Central memory CD8-positive, alpha-beta T cell (primary cell): Measurements from ENCODE around the gene TRMT44.

Source experiments
- ATAC-seq: fragments of 150-1000 bp; cut with Tn5 transposase; replicated peaks from 2 replicates; pipeline ENCODE4 v1.10.0; 2022; ENCODE audit warnings: mild to moderate bottlenecking, moderate FRiP score, moderate number of reproducible peaks; ENCODE audit not compliant: poor library complexity, severe bottlenecking; ENCODE audit errors: extremely low read depth
- DNase-seq, 2 donors: peaks; one replicate each; pipeline ENCODE4 v3.0.0; 2021; ENCODE audit warnings: low spot score in 2 of 2
- H3K27ac Mint-ChIP-seq: one replicate; pipeline ENCODE4 v1.8.0; 2022; ENCODE audit warnings: low read depth, mild to moderate bottlenecking, moderate library complexity, mixed read lengths
- H3K27me3 Mint-ChIP-seq: one replicate; pipeline ENCODE4 v1.8.0; 2022; ENCODE audit warnings: mixed read lengths
- H3K36me3 Mint-ChIP-seq: one replicate; pipeline ENCODE4 v1.8.0; 2022; ENCODE audit warnings: mild to moderate bottlenecking, moderate library complexity, mixed read lengths; ENCODE audit not compliant: insufficient read depth
- H3K4me1 Mint-ChIP-seq: one replicate; pipeline ENCODE4 v1.8.0; 2022; ENCODE audit warnings: mixed read lengths
- H3K4me3 Mint-ChIP-seq: one replicate; pipeline ENCODE4 v1.8.0; 2022; ENCODE audit warnings: mild to moderate bottlenecking, moderate library complexity, mixed read lengths
- H3K9me3 Mint-ChIP-seq: one replicate; pipeline ENCODE4 v1.8.0; 2022; ENCODE audit warnings: mixed read lengths

Gene TRMT44

GRCh38 chr4:8446122-8446521 lies 5.5 kb downstream of the TRMT44 start:
- Mint-ChIP-seq H3K9me3 (no peaks in the 10 kb centered on the region), H3K27me3 (no peaks in the 10 kb centered on the region), H3K36me3 (peaks cover 15% of the 10 kb centered on the region), H3K4me3 (no peak overlapping the region), H3K27ac (no peak overlapping the region), H3K4me1 (peaks cover 35% of the 10 kb centered on the region)
- ATAC-seq (no peak), DNase-seq (no peak)

- no peak overlapping the region for H3K4me3 Mint-ChIP-seq
- no peak for ATAC-seq
- H3K27me3 Mint-ChIP-seq, result no peaks in the 10 kb centered on the region
- no peak for DNase-seq
- peaks cover 48% of the 10 kb centered on the region for H3K36me3 Mint-ChIP-seq
- no peak overlapping the region for H3K27ac Mint-ChIP-seq
- H3K9me3 Mint-ChIP-seq, result no peaks in the 10 kb centered on the region
- H3K4me1 Mint-ChIP-seq, result no peaks in the 10 kb centered on the region
Observed at GRCh38 chr4:8451440-8452182, 11.0 kb downstream of the TRMT44 start.

- Mint-ChIP-seq H3K9me3 (no peaks in the 10 kb centered on the region), H3K27ac (no peak overlapping the region), H3K4me1 (no peaks in the 10 kb centered on the region), H3K27me3 (no peaks in the 10 kb centered on the region), H3K4me3 (no peak overlapping the region), H3K36me3 (peaks cover 62% of the 10 kb centered on the region)
- ATAC-seq (no peak), DNase-seq (no peak)
Observed at GRCh38 chr4:8453957-8454356, 13.4 kb downstream of the TRMT44 start.

- Mint-ChIP-seq H3K36me3 (peaks cover 48% of the 10 kb centered on the region), H3K27ac (no peak overlapping the region), H3K27me3 (no peaks in the 10 kb centered on the region), H3K4me3 (no peak overlapping the region), H3K4me1 (no peaks in the 10 kb centered on the region), H3K9me3 (no peaks in the 10 kb centered on the region)
- DNase-seq, result no peak
- no peak for ATAC-seq
Observed at GRCh38 chr4:8457646-8458252, 17.2 kb downstream of the TRMT44 start.

GRCh38 chr4:8459867-8460445 lies 19.4 kb downstream of the TRMT44 start:
- ATAC-seq (no peak), DNase-seq (no peak)
- Mint-ChIP-seq H3K4me3 (no peak overlapping the region), H3K36me3 (peaks cover 33% of the 10 kb centered on the region), H3K27me3 (no peaks in the 10 kb centered on the region), H3K4me1 (no peaks in the 10 kb centered on the region), H3K9me3 (no peaks in the 10 kb centered on the region), H3K27ac (no peak overlapping the region)

GRCh38 chr4:8461086-8461485 lies 20.5 kb downstream of the TRMT44 start:
- H3K27ac Mint-ChIP-seq, result no peak overlapping the region
- H3K9me3 Mint-ChIP-seq, result no peaks in the 10 kb centered on the region
- ATAC-seq (no peak), DNase-seq (no peak)
- no peaks in the 10 kb centered on the region for H3K27me3 Mint-ChIP-seq
- H3K4me1 Mint-ChIP-seq, result no peaks in the 10 kb centered on the region
- H3K4me3 Mint-ChIP-seq, result no peak overlapping the region
- H3K36me3 Mint-ChIP-seq, result peaks cover 28% of the 10 kb centered on the region

- DNase-seq, result no peak
- H3K36me3 Mint-ChIP-seq, result peaks cover 26% of the 10 kb centered on the region
- no peak overlapping the region for H3K4me3 Mint-ChIP-seq
- H3K27me3 Mint-ChIP-seq, result no peaks in the 10 kb centered on the region
- no peak overlapping the region for H3K27ac Mint-ChIP-seq
- H3K9me3 Mint-ChIP-seq, result no peaks in the 10 kb centered on the region
- no peaks in the 10 kb centered on the region for H3K4me1 Mint-ChIP-seq
- no peak for ATAC-seq
Observed at GRCh38 chr4:8461616-8462015, 21.0 kb downstream of the TRMT44 start.

- peaks cover 15% of the 10 kb centered on the region for H3K36me3 Mint-ChIP-seq
- DNase-seq (no peak), ATAC-seq (no peak)
- H3K4me3 Mint-ChIP-seq, result no peak overlapping the region
- no peaks in the 10 kb centered on the region for H3K9me3 Mint-ChIP-seq
- no peak overlapping the region for H3K27ac Mint-ChIP-seq
- peaks cover under 1% of the 10 kb centered on the region for H3K4me1 Mint-ChIP-seq
- no peaks in the 10 kb centered on the region for H3K27me3 Mint-ChIP-seq
Observed at GRCh38 chr4:8463811-8464210, 23.2 kb downstream of the TRMT44 start.

GRCh38 chr4:8464381-8464780 lies 23.8 kb downstream of the TRMT44 start:
- Mint-ChIP-seq H3K4me3 (no peak overlapping the region), H3K9me3 (no peaks in the 10 kb centered on the region), H3K4me1 (peaks cover 6% of the 10 kb centered on the region), H3K27ac (no peak overlapping the region), H3K27me3 (no peaks in the 10 kb centered on the region), H3K36me3 (peaks cover 17% of the 10 kb centered on the region)
- DNase-seq (no peak), ATAC-seq (no peak)

GRCh38 chr4:8465615-8466611 lies 25.3 kb downstream of the TRMT44 start:
- no peak overlapping the region for H3K4me3 Mint-ChIP-seq
- no peaks in the 10 kb centered on the region for H3K27me3 Mint-ChIP-seq
- ATAC-seq, result no peak
- DNase-seq, result no peak
- H3K4me1 Mint-ChIP-seq, result peaks cover 6% of the 10 kb centered on the region
- no peaks in the 10 kb centered on the region for H3K9me3 Mint-ChIP-seq
- no peak overlapping the region for H3K27ac Mint-ChIP-seq
- H3K36me3 Mint-ChIP-seq, result peaks cover 13% of the 10 kb centered on the region

GRCh38 chr4:8467016-8467415 lies 26.4 kb downstream of the TRMT44 start:
- no peaks in the 10 kb centered on the region for H3K9me3 Mint-ChIP-seq
- no peak for DNase-seq
- no peak overlapping the region for H3K27ac Mint-ChIP-seq
- H3K4me1 Mint-ChIP-seq, result peaks cover 9% of the 10 kb centered on the region
- peaks cover 14% of the 10 kb centered on the region for H3K36me3 Mint-ChIP-seq
- ATAC-seq, result no peak
- H3K27me3 Mint-ChIP-seq, result no peaks in the 10 kb centered on the region
- H3K4me3 Mint-ChIP-seq, result no peak overlapping the region

- ATAC-seq, result peak; percentile 52
- DNase-seq, result peak in 1 of 2 donors; percentile 28
- Mint-ChIP-seq H3K9me3 (no peaks in the 10 kb centered on the region), H3K4me1 (peaks cover 11% of the 10 kb centered on the region), H3K27ac (no peak overlapping the region), H3K4me3 (no peak overlapping the region), H3K27me3 (no peaks in the 10 kb centered on the region), H3K36me3 (peaks cover 12% of the 10 kb centered on the region)
Observed at GRCh38 chr4:8468746-8469535, 28.4 kb downstream of the TRMT44 start.
